ENCODE data around the gene FKTN.

FKTN gene

GRCh38 chr9:105656131-105656921, 98.4 kb downstream of the FKTN start:
- no peaks in the 10 kb centered on the region for H3K9me3 ChIP-seq (ENCODE audit: control insufficient read depth, low read length)
- WGBS, 2 experiments: 4 to 5% methylated on average over 75 of the region's 75 CpGs
- H3K4me1 ChIP-seq (ENCODE audit: control insufficient read depth, insufficient read depth, low read length): peaks cover 13% of the 10 kb centered on the region
- H3K4me3 ChIP-seq (ENCODE audit: insufficient read depth, low read depth, low read length): peak overlapping the region; percentile 59
- H3K36me3 ChIP-seq (ENCODE audit: control insufficient read depth, insufficient read depth, low read length): no peaks in the 10 kb centered on the region
- peaks cover 84% of the 10 kb centered on the region for H3K27me3 ChIP-seq (ENCODE audit: control insufficient read depth, insufficient read depth, low read length, poor library complexity, severe bottlenecking)
- H3K27ac ChIP-seq (ENCODE audit: insufficient read depth, low read depth, low read length, poor library complexity, severe bottlenecking): no peak overlapping the region

GRCh38 chr9:105658351-105658750, 100.4 kb downstream of the FKTN start:
- Histone ChIP-seq H3K36me3 (ENCODE audit: control insufficient read depth, insufficient read depth, low read length) (no peaks in the 10 kb centered on the region), H3K27me3 (ENCODE audit: control insufficient read depth, insufficient read depth, low read length, poor library complexity, severe bottlenecking) (peaks cover 96% of the 10 kb centered on the region), H3K4me3 (ENCODE audit: insufficient read depth, low read depth, low read length) (no peak overlapping the region), H3K27ac (ENCODE audit: insufficient read depth, low read depth, low read length, poor library complexity, severe bottlenecking) (no peak overlapping the region), H3K4me1 (ENCODE audit: control insufficient read depth, insufficient read depth, low read length) (peaks cover 10% of the 10 kb centered on the region), H3K9me3 (ENCODE audit: control insufficient read depth, low read length) (no peaks in the 10 kb centered on the region)
- 30 to 67% methylated on average over 1 to 2 of the region's 2 CpGs for WGBS, 2 experiments

- no peak overlapping the region for H3K27ac ChIP-seq (ENCODE audit: insufficient read depth, low read depth, low read length, poor library complexity, severe bottlenecking)
- peaks cover 10% of the 10 kb centered on the region for H3K4me1 ChIP-seq (ENCODE audit: control insufficient read depth, insufficient read depth, low read length)
- 90 to 94% methylated on average over 4 of the region's 4 CpGs for WGBS, 2 experiments
- H3K9me3 ChIP-seq (ENCODE audit: control insufficient read depth, low read length): no peaks in the 10 kb centered on the region
- no peaks in the 10 kb centered on the region for H3K36me3 ChIP-seq (ENCODE audit: control insufficient read depth, insufficient read depth, low read length)
- H3K27me3 ChIP-seq (ENCODE audit: control insufficient read depth, insufficient read depth, low read length, poor library complexity, severe bottlenecking): peaks cover 72% of the 10 kb centered on the region
- H3K4me3 ChIP-seq (ENCODE audit: insufficient read depth, low read depth, low read length): no peak overlapping the region
Observed at GRCh38 chr9:105661011-105661410, 103.1 kb downstream of the FKTN start.

DNA sequence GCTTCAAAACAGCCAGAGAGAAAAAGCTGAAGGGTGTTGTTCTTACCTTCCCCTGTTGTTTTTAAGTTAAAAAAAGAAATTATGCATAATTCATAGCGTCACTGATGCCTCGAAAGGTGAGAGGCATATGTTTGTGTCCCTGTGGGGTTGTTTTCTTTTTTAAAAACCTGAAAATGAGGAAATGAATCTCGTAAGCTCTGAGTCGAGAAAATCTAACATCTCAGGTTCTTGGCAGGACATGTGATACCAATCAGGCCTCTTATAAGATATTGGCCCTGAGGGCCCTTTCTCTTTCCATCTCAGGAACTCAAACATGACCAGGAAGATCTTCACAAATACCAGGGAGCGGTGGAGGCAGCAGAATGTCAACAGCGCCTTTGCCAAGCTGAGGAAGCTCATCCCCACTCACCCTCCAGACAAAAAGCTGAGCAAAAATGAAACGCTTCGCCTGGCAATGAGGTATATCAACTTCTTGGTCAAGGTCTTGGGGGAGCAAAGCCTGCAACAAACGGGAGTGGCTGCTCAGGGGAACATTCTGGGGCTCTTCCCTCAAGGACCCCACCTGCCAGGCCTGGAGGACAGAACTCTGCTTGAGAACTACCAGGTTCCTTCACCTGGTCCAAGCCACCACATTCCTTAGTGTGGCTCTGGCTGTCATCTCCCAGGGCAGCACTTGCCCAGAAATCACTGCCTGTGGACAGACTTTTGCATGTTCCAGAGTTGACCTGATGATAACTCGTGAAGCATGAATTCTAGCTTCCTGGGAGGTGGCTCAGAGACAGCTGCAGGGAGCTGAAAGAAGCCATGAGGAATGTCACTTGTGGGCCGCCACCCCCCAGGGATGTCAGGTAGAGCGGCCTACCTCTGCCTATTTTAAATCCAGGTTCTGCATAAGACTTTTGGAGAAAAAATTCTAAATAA, 104.5 kb downstream of the FKTN start, which contains the start of gene TAL2:
TAL2 (plus strand) TSS at position 274 of the 921 bp plus-strand sequence; CDS start at position 314, 40 bp downstream.
- H3K27me3 ChIP-seq (ENCODE audit: control insufficient read depth, insufficient read depth, low read length, poor library complexity, severe bottlenecking): peaks cover 57% of the 10 kb centered on the region
- H3K4me1 ChIP-seq (ENCODE audit: control insufficient read depth, insufficient read depth, low read length): peaks cover 3% of the 10 kb centered on the region
- H3K36me3 ChIP-seq (ENCODE audit: control insufficient read depth, insufficient read depth, low read length): no peaks in the 10 kb centered on the region
- H3K27ac ChIP-seq (ENCODE audit: insufficient read depth, low read depth, low read length, poor library complexity, severe bottlenecking): no peak within 1 kb of the TSS
- no peak within 1 kb of the TSS for H3K4me3 ChIP-seq (ENCODE audit: insufficient read depth, low read depth, low read length)
- no peaks in the 10 kb centered on the region for H3K9me3 ChIP-seq (ENCODE audit: control insufficient read depth, low read length)
- 93 to 94% methylated on average over 12 of the region's 12 CpGs for WGBS, 2 experiments

DNA sequence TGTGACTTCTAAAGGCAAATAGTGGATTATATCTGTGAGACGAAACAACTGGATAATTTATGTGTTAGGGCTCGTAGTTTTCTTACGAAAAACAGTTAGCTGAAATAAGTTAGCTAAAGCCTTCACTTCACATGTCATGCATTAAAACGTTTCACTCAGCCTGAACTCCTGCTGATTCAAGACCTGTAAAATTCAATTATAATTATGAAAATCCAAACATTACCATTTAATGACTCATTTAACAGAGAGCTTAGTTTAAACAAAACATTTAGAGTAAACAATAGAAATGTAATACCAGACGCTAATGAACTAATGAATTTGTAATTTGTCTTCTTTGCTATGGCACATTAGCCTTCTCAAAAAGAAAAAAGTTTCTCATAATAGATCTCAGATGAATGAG, 106.0 kb downstream of the FKTN start:
- H3K27ac ChIP-seq (ENCODE audit: insufficient read depth, low read depth, low read length, poor library complexity, severe bottlenecking): no peak overlapping the region
- no peaks in the 10 kb centered on the region for H3K4me1 ChIP-seq (ENCODE audit: control insufficient read depth, insufficient read depth, low read length)
- WGBS, 2 experiments: 88 to 91% methylated on average over 4 to 5 of the region's 5 CpGs
- no peaks in the 10 kb centered on the region for H3K9me3 ChIP-seq (ENCODE audit: control insufficient read depth, low read length)
- H3K27me3 ChIP-seq (ENCODE audit: control insufficient read depth, insufficient read depth, low read length, poor library complexity, severe bottlenecking): peaks cover 43% of the 10 kb centered on the region
- H3K36me3 ChIP-seq (ENCODE audit: control insufficient read depth, insufficient read depth, low read length): no peaks in the 10 kb centered on the region
- no peak overlapping the region for H3K4me3 ChIP-seq (ENCODE audit: insufficient read depth, low read depth, low read length)

DNA sequence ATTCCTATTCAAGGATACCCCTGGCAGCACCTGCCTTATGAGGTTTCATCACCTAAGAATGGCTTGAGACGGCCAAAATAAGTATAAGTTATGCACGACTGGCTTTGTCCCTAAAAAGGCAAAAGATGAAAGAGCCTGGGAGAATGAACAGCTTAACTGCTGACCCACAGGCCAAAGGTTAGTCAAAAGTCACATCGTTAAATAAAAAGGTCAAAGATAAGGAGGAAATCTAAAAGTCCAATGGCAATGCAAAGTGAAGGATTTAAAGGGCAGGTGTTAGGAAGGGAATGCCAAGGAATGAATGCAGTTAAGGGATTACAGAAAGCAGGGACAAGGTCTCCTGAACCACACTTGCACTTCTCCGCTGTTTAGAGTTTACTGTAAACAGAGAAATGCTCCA, 109.9 kb downstream of the FKTN start:
- no peaks in the 10 kb centered on the region for H3K9me3 ChIP-seq (ENCODE audit: control insufficient read depth, low read length)
- peaks cover 4% of the 10 kb centered on the region for H3K27me3 ChIP-seq (ENCODE audit: control insufficient read depth, insufficient read depth, low read length, poor library complexity, severe bottlenecking)
- no peak overlapping the region for H3K27ac ChIP-seq (ENCODE audit: insufficient read depth, low read depth, low read length, poor library complexity, severe bottlenecking)
- no peak overlapping the region for H3K4me3 ChIP-seq (ENCODE audit: insufficient read depth, low read depth, low read length)
- no peaks in the 10 kb centered on the region for H3K4me1 ChIP-seq (ENCODE audit: control insufficient read depth, insufficient read depth, low read length)
- 81 to 86% methylated on average over 4 of the region's 4 CpGs for WGBS, 2 experiments
- no peaks in the 10 kb centered on the region for H3K36me3 ChIP-seq (ENCODE audit: control insufficient read depth, insufficient read depth, low read length)

- Histone ChIP-seq H3K9me3 (ENCODE audit: control insufficient read depth, low read length) (no peaks in the 10 kb centered on the region), H3K27me3 (ENCODE audit: control insufficient read depth, insufficient read depth, low read length, poor library complexity, severe bottlenecking) (peaks cover 7% of the 10 kb centered on the region), H3K36me3 (ENCODE audit: control insufficient read depth, insufficient read depth, low read length) (no peaks in the 10 kb centered on the region), H3K4me3 (ENCODE audit: insufficient read depth, low read depth, low read length) (no peak overlapping the region), H3K4me1 (ENCODE audit: control insufficient read depth, insufficient read depth, low read length) (no peaks in the 10 kb centered on the region), H3K27ac (ENCODE audit: insufficient read depth, low read depth, low read length, poor library complexity, severe bottlenecking) (no peak overlapping the region)
- 86 to 88% methylated on average over 3 of the region's 3 CpGs for WGBS, 2 experiments
Observed at GRCh38 chr9:105670315-105670714, 112.4 kb downstream of the FKTN start.

DNA sequence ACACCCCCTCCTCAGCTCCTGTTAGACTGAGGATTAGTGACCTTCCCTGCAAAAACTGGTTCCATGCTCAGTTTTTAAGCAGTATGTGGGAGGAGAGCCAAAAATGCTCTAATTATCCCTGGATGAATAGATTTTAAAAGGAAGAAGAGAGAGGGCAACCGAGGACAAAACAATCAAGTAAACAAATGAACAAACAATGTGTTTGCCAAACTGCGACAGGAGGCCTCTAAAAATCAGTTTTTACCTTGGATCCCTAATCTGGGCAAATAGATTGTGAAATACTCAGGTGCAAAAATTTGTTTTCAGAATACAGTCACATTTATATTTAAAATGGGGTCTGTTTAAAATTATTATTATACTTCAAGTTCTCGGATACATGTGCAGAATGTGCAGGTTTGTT, 112.8 kb downstream of the FKTN start:
- Histone ChIP-seq H3K9me3 (ENCODE audit: control insufficient read depth, low read length) (no peaks in the 10 kb centered on the region), H3K4me3 (ENCODE audit: insufficient read depth, low read depth, low read length) (no peak overlapping the region), H3K4me1 (ENCODE audit: control insufficient read depth, insufficient read depth, low read length) (peaks cover 4% of the 10 kb centered on the region), H3K36me3 (ENCODE audit: control insufficient read depth, insufficient read depth, low read length) (no peaks in the 10 kb centered on the region), H3K27ac (ENCODE audit: insufficient read depth, low read depth, low read length, poor library complexity, severe bottlenecking) (no peak overlapping the region), H3K27me3 (ENCODE audit: control insufficient read depth, insufficient read depth, low read length, poor library complexity, severe bottlenecking) (peaks cover 4% of the 10 kb centered on the region)
- WGBS, 2 experiments: 79 to 83% methylated on average over 2 to 3 of the region's 3 CpGs

GRCh38 chr9:105672711-105673234, 114.8 kb downstream of the FKTN start:
- H3K9me3 ChIP-seq (ENCODE audit: control insufficient read depth, low read length): no peaks in the 10 kb centered on the region
- H3K27ac ChIP-seq (ENCODE audit: insufficient read depth, low read depth, low read length, poor library complexity, severe bottlenecking): no peak overlapping the region
- 92 to 98% methylated on average over 3 of the region's 3 CpGs for WGBS, 2 experiments
- peaks cover 12% of the 10 kb centered on the region for H3K4me1 ChIP-seq (ENCODE audit: control insufficient read depth, insufficient read depth, low read length)
- H3K27me3 ChIP-seq (ENCODE audit: control insufficient read depth, insufficient read depth, low read length, poor library complexity, severe bottlenecking): peaks cover 4% of the 10 kb centered on the region
- no peak overlapping the region for H3K4me3 ChIP-seq (ENCODE audit: insufficient read depth, low read depth, low read length)
- no peaks in the 10 kb centered on the region for H3K36me3 ChIP-seq (ENCODE audit: control insufficient read depth, insufficient read depth, low read length)

- H3K27ac ChIP-seq (ENCODE audit: insufficient read depth, low read depth, low read length, poor library complexity, severe bottlenecking): no peak overlapping the region
- no peak overlapping the region for H3K4me3 ChIP-seq (ENCODE audit: insufficient read depth, low read depth, low read length)
- peaks cover 4% of the 10 kb centered on the region for H3K27me3 ChIP-seq (ENCODE audit: control insufficient read depth, insufficient read depth, low read length, poor library complexity, severe bottlenecking)
- H3K4me1 ChIP-seq (ENCODE audit: control insufficient read depth, insufficient read depth, low read length): peaks cover 20% of the 10 kb centered on the region
- H3K9me3 ChIP-seq (ENCODE audit: control insufficient read depth, low read length): no peaks in the 10 kb centered on the region
- H3K36me3 ChIP-seq (ENCODE audit: control insufficient read depth, insufficient read depth, low read length): no peaks in the 10 kb centered on the region
- WGBS, 2 experiments: 83 to 86% methylated on average over 2 to 3 of the region's 3 CpGs
Observed at GRCh38 chr9:105673850-105674387, 116.0 kb downstream of the FKTN start.

Measured in ectodermal cell (in vitro differentiated cells).